SU-DHL-6 (cell line): ENCODE results near the gene LTBP1.

Source experiments
- EZH2phosphoT487 ChIP-seq: fragments of 200-600 bp; sonication (generic), shearing (Covaris generic); conservative IDR thresholded peaks from 2 replicates; pipeline ENCODE4 v1.6.1; 2018; ENCODE audit warnings: mild to moderate bottlenecking, antibody characterized with exemption, low read length, moderate library complexity, mixed read lengths
- TF ChIP-seq, protein P1 (sequence below): fragments of 200-600 bp; sonication (generic); IDR thresholded peaks from one replicate; pipeline ENCODE4 v1.5.1; 2017; ENCODE audit warnings: antibody characterized with exemption, mild to moderate bottlenecking, low read length, moderate library complexity; ENCODE audit not compliant: insufficient read depth, poor library complexity, severe bottlenecking

DNA sequence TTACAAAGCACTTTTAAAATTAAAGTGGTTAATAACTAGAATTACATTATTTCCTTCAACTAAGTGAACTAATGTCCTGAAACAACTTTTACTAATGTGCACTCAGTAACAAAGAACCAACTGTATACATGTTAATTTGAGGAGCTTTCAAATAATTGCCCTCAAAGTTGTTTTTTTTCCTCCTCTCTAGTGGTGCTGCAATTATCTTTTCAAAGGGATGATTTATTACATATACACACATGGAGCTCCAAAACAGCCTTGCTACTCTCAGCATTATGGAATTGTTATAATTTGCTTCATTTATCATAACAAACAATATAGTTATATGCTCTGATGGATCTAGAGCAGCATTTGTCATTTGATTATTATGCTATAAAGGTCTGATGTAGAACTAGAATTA lies 283.4 kb downstream of the LTBP1 start:
- TF ChIP-seq, protein P1, sequence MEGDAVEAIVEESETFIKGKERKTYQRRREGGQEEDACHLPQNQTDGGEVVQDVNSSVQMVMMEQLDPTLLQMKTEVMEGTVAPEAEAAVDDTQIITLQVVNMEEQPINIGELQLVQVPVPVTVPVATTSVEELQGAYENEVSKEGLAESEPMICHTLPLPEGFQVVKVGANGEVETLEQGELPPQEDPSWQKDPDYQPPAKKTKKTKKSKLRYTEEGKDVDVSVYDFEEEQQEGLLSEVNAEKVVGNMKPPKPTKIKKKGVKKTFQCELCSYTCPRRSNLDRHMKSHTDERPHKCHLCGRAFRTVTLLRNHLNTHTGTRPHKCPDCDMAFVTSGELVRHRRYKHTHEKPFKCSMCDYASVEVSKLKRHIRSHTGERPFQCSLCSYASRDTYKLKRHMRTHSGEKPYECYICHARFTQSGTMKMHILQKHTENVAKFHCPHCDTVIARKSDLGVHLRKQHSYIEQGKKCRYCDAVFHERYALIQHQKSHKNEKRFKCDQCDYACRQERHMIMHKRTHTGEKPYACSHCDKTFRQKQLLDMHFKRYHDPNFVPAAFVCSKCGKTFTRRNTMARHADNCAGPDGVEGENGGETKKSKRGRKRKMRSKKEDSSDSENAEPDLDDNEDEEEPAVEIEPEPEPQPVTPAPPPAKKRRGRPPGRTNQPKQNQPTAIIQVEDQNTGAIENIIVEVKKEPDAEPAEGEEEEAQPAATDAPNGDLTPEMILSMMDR = no peak
- TF ChIP-seq EZH2phosphoT487 = no peak
